ENCODE results near the gene PNPLA7. TPM values are rescaled to one million over a fixed set of nuclear protein-coding genes. Genes with fewer than 3 reads are reported as not detected.

Gene PNPLA7
- total RNA-seq, 1 donor from 2014 or later = 13.5 TPM

- no peaks in the 10 kb centered on the region for H3K9me3 ChIP-seq
- no peaks in the 10 kb centered on the region for H3K27me3 ChIP-seq
- DNase-seq (ENCODE audit: low spot score in 2 of 2) = no peak
- H3K36me3 ChIP-seq = peaks cover 0 to 7% of the 10 kb centered on the region in 2 donors
- TF ChIP-seq CTCF (IDR thresholded peaks at IDR 0.05) = no peak
- H3K4me1 ChIP-seq = no peaks in the 10 kb centered on the region
- H3K4me3 ChIP-seq = no peak overlapping the region
- no peak overlapping the region for H3K27ac ChIP-seq
- intact Hi-C loops (cut with DNase I) = no loop called here
These were observed 65.5 kb downstream of the PNPLA7 start for GRCh38 chr9:137484551-137485315.

GRCh38 chr9:137482094-137482781, 68.0 kb downstream of the PNPLA7 start:
- Histone ChIP-seq H3K27me3 (no peaks in the 10 kb centered on the region), H3K4me3 (no peak overlapping the region), H3K9me3 (no peaks in the 10 kb centered on the region), H3K36me3 (peaks cover 0 to 4% of the 10 kb centered on the region in 2 donors), H3K4me1 (no peaks in the 10 kb centered on the region), H3K27ac (no peak overlapping the region)
- intact Hi-C loops (cut with DNase I) = no loop called here
- no peak for DNase-seq (ENCODE audit: low spot score in 2 of 2)
- no peak for TF ChIP-seq CTCF (IDR thresholded peaks at IDR 0.05)

DNA sequence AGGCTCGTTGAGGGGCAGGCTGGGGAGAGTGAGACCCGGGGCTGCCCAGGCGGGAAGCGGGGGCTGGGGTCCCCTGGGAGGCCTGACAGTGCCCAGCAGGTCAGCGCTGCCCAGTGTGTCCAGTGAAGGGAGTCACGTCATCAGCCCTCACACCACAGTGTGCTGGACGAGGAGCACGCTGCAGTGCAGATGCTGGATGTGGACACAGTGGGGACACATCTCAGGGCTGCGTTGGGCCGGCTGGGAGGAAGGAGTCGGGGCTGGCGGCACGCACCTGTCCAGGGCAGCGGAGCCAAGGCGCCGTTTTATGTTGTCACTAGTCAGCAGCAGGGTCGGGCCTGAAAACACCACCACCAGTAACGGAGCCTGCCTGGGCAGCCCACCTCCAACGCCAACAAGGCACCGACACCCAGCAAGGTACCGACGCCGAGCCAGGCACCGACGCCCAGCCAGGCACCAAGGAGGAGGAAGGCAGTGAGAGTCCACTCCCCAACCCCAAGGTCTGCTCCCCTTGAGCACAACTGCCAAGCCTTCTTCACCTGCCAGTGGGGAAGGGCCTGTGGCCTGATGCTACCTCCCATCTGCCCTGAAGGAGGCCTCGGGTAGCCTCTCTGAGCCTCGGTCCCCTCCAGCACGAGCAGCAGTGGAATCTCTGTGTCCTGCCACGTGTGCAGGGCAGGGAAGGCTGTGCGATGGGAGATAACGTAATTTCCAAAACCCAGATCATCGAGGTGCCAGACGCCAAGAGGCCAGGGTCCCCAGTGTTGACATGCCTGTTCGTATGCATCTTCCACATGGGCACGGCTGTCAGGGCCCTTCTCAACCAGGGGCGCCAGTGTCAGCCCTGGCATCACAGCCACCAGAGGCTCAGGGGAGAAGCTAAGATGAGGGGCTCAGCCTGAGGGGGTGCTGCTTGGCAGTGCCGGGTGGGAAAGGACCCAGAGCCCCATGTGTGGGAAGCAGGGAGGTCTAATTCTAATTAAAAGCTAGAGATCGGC, 69.2 kb downstream of the PNPLA7 start:
- DNase-seq (ENCODE audit: low spot score in 2 of 2) = no peak
- Histone ChIP-seq H3K4me1 (no peaks in the 10 kb centered on the region), H3K9me3 (no peaks in the 10 kb centered on the region), H3K36me3 (peaks cover 0 to 4% of the 10 kb centered on the region in 2 donors), H3K4me3 (no peak overlapping the region), H3K27me3 (no peaks in the 10 kb centered on the region), H3K27ac (no peak overlapping the region)
- intact Hi-C loops (cut with DNase I) = no loop called here
- TF ChIP-seq CTCF (IDR thresholded peaks at IDR 0.05) = no peak

DNA sequence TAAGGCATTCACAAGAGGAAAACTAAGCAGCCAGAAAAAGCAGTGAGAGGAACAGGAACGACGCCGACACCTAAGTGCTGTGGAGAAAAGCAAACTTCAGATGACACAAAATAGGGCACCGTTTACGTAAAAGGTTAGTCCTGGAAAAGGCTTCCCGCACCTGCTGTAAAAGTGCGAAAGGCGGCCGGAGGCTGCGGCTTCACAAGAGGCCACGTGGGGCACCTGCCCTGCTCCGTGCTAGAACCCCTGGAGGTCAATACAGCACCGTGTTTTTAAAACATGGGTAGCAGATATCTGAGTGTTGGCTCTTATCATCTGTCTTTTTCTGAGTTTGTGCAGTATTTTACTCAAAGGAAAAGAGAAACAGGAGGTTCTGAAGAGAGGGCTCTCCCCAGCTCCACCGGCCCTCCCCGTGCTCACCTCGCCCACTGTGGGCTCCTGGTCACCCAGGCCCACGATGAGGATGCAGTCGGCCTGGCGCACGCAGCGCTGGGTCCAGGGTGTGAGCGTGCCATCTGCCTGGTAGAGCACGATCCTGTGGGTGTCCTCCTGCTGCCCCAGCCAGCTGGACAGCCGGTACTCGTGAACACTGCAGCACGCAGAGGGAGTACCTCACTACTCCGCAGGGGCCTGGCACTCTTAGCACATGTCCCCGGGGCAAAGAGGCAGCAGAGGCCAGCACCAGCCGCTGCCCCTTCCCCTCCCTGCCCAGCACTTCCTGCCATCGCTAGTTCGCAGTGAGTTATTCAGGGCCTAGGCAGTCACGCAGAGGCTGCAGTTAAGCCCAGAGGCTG, 70.1 kb downstream of the PNPLA7 start:
- no peak for DNase-seq (ENCODE audit: low spot score in 2 of 2)
- H3K9me3 ChIP-seq = peaks cover 7 to 8% of the 10 kb centered on the region in 2 donors

More for the DNA sequence above, 70.1 kb downstream of the PNPLA7 start:
- no peak overlapping the region for H3K4me3 ChIP-seq
- no peak overlapping the region for H3K27ac ChIP-seq
- no peaks in the 10 kb centered on the region for H3K27me3 ChIP-seq
- TF ChIP-seq CTCF (IDR thresholded peaks at IDR 0.05) = no peak
- intact Hi-C loops (cut with DNase I) = no loop called here
- no peaks in the 10 kb centered on the region for H3K4me1 ChIP-seq
- peaks cover 0 to 9% of the 10 kb centered on the region in 2 donors for H3K36me3 ChIP-seq

Data from ascending aorta (tissue), 2 donors.